Keratinocyte (primary cell): ENCODE results near the gene CEP162. TPM values are rescaled to one million over a fixed set of nuclear protein-coding genes. Genes with fewer than 3 reads are reported as not detected.
"Not testable (repeated sequence)": the region's sequence is repeated elsewhere in the genome, so short reads cannot be mapped to it uniquely, and the experiment has no call there.

Experiments
- DNase-seq: peaks from one replicate; pipeline ENCODE4 v3.0.0-alpha.2; 2011; ENCODE audit warnings: low read depth, missing footprints, low spot score
- FAIRE-seq: peaks from 2 replicates; lab custom pipeline; 2011; peaks lifted over from hg19 to GRCh38; lab: Jason Lieb, UNC
- H2AFZ ChIP-seq: 2 replicates; pipeline ENCODE4 v1.6.0; 2012; ENCODE audit warnings: low read length, control low read depth, inconsistent platforms; ENCODE audit not compliant: control insufficient read depth
- H3K27ac ChIP-seq: 2 replicates; pipeline ENCODE4 v1.5.1; 2011; ENCODE audit warnings: low read length; ENCODE audit not compliant: control insufficient read depth, insufficient read depth
- H3K27me3 ChIP-seq: 3 replicates; pipeline ENCODE4 v1.6.0; 2011; ENCODE audit warnings: low read length; ENCODE audit not compliant: control insufficient read depth, insufficient read depth; ENCODE audit errors: extremely low read depth
- H3K36me3 ChIP-seq, 2 experiments: 2 replicates in 1 of 2; 3 replicates in 1 of 2; pipeline ENCODE4 v1.5.1; 2011; ENCODE audit warnings: low read length in 2 of 2, mild to moderate bottlenecking in 1 of 2; ENCODE audit not compliant: control insufficient read depth in 2 of 2, insufficient read depth in 2 of 2; ENCODE audit errors: extremely low read depth in 1 of 2
- H3K4me1 ChIP-seq: 3 replicates; pipeline ENCODE4 v1.5.1; 2011; ENCODE audit warnings: low read length; ENCODE audit not compliant: control insufficient read depth, insufficient read depth; ENCODE audit errors: extremely low read depth
- H3K4me2 ChIP-seq: 3 replicates; pipeline ENCODE4 v1.6.0; 2011; ENCODE audit warnings: low read depth, low read length; ENCODE audit not compliant: control insufficient read depth, insufficient read depth; ENCODE audit errors: extremely low read depth
- H3K4me3 ChIP-seq, 3 experiments: fragments of 200-600 bp in 1 of 3; sonication (generic) in 1 of 3; 2 replicates in 2 of 3; 3 replicates in 1 of 3; pipeline ENCODE4 v1.5.1; 2011 to 2016; ENCODE audit warnings: low read length in 3 of 3, mild to moderate bottlenecking in 3 of 3, control low read depth in 2 of 3, inconsistent platforms in 1 of 3, low read depth in 1 of 3, mixed read lengths in 1 of 3, mixed run types in 1 of 3, moderate library complexity in 1 of 3; ENCODE audit not compliant: control insufficient read depth in 2 of 3, insufficient read depth in 2 of 3; ENCODE audit errors: extremely low read depth in 1 of 3
- H3K79me2 ChIP-seq: 2 replicates; pipeline ENCODE4 v1.6.0; 2012; ENCODE audit warnings: low read length; ENCODE audit not compliant: control insufficient read depth, insufficient read depth
- H3K9ac ChIP-seq: 3 replicates; pipeline ENCODE4 v1.6.0; 2011; ENCODE audit warnings: low read length; ENCODE audit not compliant: control insufficient read depth, insufficient read depth; ENCODE audit errors: extremely low read depth
- H3K9me1 ChIP-seq: 3 replicates; pipeline ENCODE4 v1.6.0; 2011; ENCODE audit warnings: low read length; ENCODE audit not compliant: control insufficient read depth, insufficient read depth; ENCODE audit errors: extremely low read depth
- H3K9me3 ChIP-seq: 2 replicates; pipeline ENCODE4 v1.5.1; 2012; ENCODE audit warnings: low read depth, low read length; ENCODE audit not compliant: control insufficient read depth
- H4K20me1 ChIP-seq: 3 replicates; pipeline ENCODE4 v1.6.0; 2011; ENCODE audit warnings: low read length; ENCODE audit not compliant: control insufficient read depth, insufficient read depth; ENCODE audit errors: extremely low read depth
- CTCF ChIP-seq, 3 experiments: IDR thresholded peaks in 1 of 3; conservative IDR thresholded peaks in 1 of 3; optimal IDR thresholded peaks in 1 of 3; 2 replicates in 2 of 3; 3 replicates in 1 of 3; pipeline versions ENCODE3 to v1.5.1; 2011; ENCODE audit warnings: low read length in 3 of 3, mild to moderate bottlenecking in 3 of 3, moderate library complexity in 2 of 3, control low read depth in 1 of 3, inconsistent platforms in 1 of 3; ENCODE audit not compliant: insufficient read depth in 2 of 3; ENCODE audit errors: extremely low read depth in 1 of 3
- EZH2 ChIP-seq: IDR thresholded peaks from one replicate; pipeline ENCODE4 v1.6.1; 2012; ENCODE audit warnings: inconsistent platforms, mild to moderate bottlenecking, low read length, moderate library complexity
- dilution Hi-C: fragments of 300-500 bp; cut with MboI; formaldehyde crosslinking; loops from one replicate; pipeline ENCODE4 v1.7.0; 2020; ENCODE audit warnings: low sequenced_read_pairs; ENCODE audit not compliant: extremely low pct_ligation_motif_present
- polyA plus RNA-seq, 5 experiments: library from polyadenylated mRNA; depleted of rRNA in 3 of 5; stranded (reverse) in 3 of 5; stranded (forward) in 1 of 5; unstranded in 1 of 5; fragments of >200 nt; gene quantifications; 1 replicate in 1 of 5; 2 replicates in 3 of 5; 3 replicates in 1 of 5; pipeline versions ENCODE4 v1.2.1 to v1.2.3, GENCODE V29; 2011 to 2012; ENCODE audit warnings: missing spikeins in 2 of 5, low read depth in 1 of 5, low replicate concordance in 1 of 5

The CEP162 gene
- polyA plus RNA-seq, 1 donor (not counting 4 experiments of a cell fraction or from before 2014, with no cell fraction given) = 2.6 TPM

GRCh38 chr6:84224251-84224650 lies 3.2 kb downstream of the CEP162 start:
- Histone ChIP-seq H3K27me3 (no peaks in the 10 kb centered on the region), H2AFZ (no peak overlapping the region), H3K9me1 (no peaks in the 10 kb centered on the region), H3K9ac (no peak overlapping the region), H3K4me1 (peaks cover 4% of the 10 kb centered on the region), H3K9me3 (no peaks in the 10 kb centered on the region), H3K4me3 (no peak overlapping the region), H3K4me2 (no peak overlapping the region), H4K20me1 (no peaks in the 10 kb centered on the region), H3K27ac (no peak overlapping the region), H3K36me3 (peaks cover 0 to 1% of the 10 kb centered on the region in 2 experiments), H3K79me2 (no peaks in the 10 kb centered on the region)
- DNase-seq (no peak), FAIRE-seq (no peak)
- TF ChIP-seq EZH2 (no peak), CTCF (optimal IDR thresholded peaks at IDR 0.05 in 1 of 3, IDR thresholded peaks at IDR 0.05 in 1 of 3, conservative IDR thresholded peaks at IDR 0.05 in 1 of 3; ENCODE audit: extremely low read depth in 1 of 3, insufficient read depth in 2 of 3, low read length in 3 of 3) (no peak)
- dilution Hi-C loops = no loop called here

DNA sequence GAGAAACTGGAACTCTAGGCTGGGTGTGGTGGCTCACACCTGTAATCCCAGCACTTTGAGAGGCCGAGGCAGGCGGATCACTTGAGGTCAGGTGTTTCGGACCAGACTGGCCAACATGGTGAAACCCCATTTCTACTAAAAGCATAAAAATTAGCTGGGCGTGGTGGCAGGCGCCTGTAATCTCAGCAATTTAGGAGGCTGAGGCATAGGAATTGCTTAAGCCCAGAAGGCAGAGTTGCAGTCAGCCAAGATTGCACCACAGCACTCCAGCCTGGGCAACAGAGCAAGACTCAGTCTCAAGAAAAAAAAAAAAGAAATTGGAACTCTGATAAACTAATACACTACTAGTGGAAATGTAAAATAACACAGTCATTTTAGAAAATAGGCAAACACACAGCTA lies 3.8 kb downstream of the CEP162 start:
- H3K79me2 ChIP-seq, H3K9me3 ChIP-seq, H3K4me2 ChIP-seq, DNase-seq, H2AFZ ChIP-seq, H3K4me1 ChIP-seq, H4K20me1 ChIP-seq, H3K4me3 ChIP-seq, H3K9ac ChIP-seq, H3K27me3 ChIP-seq, H3K9me1 ChIP-seq, H3K27ac ChIP-seq, H3K36me3 ChIP-seq, FAIRE-seq, dilution Hi-C loops: not testable (repeated sequence)

DNA sequence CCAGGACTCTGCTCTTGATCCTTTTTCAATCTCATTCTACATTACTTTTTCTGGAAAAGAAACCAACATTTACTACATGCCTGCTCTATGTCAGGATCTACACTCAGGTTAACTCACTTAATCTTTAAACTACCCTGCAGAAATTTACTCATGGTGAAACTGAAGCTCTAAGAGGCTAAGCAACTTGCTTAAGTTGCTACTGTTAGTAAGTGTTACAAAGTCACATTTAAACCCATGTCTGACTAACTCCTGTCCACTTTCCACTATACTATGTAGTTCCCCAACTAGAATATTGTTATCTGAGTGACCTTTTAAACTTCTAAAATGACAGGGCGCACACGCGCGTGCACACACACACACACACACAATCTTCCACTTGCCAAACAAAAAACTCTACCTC lies 5.0 kb downstream of the CEP162 start:
- dilution Hi-C loops = no loop called here

More for the DNA sequence above, 5.0 kb downstream of the CEP162 start:
- H3K9me1 ChIP-seq = no peaks in the 10 kb centered on the region
- no peak overlapping the region for H3K9ac ChIP-seq
- DNase-seq (no peak), FAIRE-seq (no peak)
- H4K20me1 ChIP-seq = no peaks in the 10 kb centered on the region
- peaks cover 0 to 1% of the 10 kb centered on the region in 2 experiments for H3K36me3 ChIP-seq
- no peaks in the 10 kb centered on the region for H3K4me1 ChIP-seq
- H3K4me2 ChIP-seq = no peak overlapping the region
- H3K79me2 ChIP-seq = no peaks in the 10 kb centered on the region
- H3K9me3 ChIP-seq = no peaks in the 10 kb centered on the region
- H2AFZ ChIP-seq = no peak overlapping the region
- no peak for TF ChIP-seq EZH2
- TF ChIP-seq CTCF (optimal IDR thresholded peaks at IDR 0.05 in 1 of 3, IDR thresholded peaks at IDR 0.05 in 1 of 3, conservative IDR thresholded peaks at IDR 0.05 in 1 of 3; ENCODE audit: extremely low read depth in 1 of 3, insufficient read depth in 2 of 3, low read length in 3 of 3) = no peak
- no peak overlapping the region for H3K27ac ChIP-seq
- no peaks in the 10 kb centered on the region for H3K27me3 ChIP-seq
- H3K4me3 ChIP-seq = no peak overlapping the region
